DOHH2 (cell line): ENCODE results near the gene SETMAR.

Experiments used
- H3F3A ChIP-seq: fragments of 200-600 bp; sonication (generic), shearing (Covaris generic); 2 replicates; pipeline ENCODE4 v1.6.0; 2016; ENCODE audit warnings: antibody characterized with exemption, mild to moderate bottlenecking; ENCODE audit not compliant: control insufficient read depth, insufficient read depth
- H3K27ac ChIP-seq: fragments of 200-600 bp; sonication (generic); 2 replicates; pipeline ENCODE4 v1.5.1; 2014; ENCODE audit warnings: low read depth, mild to moderate bottlenecking, low read length, moderate library complexity
- H3K27me3 ChIP-seq: fragments of 200-600 bp; sonication (generic); 2 replicates; pipeline ENCODE4 v1.6.1; 2014; ENCODE audit warnings: mild to moderate bottlenecking, low read length, mixed read lengths; ENCODE audit not compliant: control insufficient read depth
- H3K36me3 ChIP-seq: fragments of 200-600 bp; sonication (generic); 2 replicates; pipeline ENCODE4 v1.6.1; 2014; ENCODE audit warnings: mild to moderate bottlenecking, low read length, moderate library complexity, mixed read lengths; ENCODE audit not compliant: control insufficient read depth
- H3K4me1 ChIP-seq: fragments of 200-600 bp; sonication (generic); 2 replicates; pipeline ENCODE4 v1.6.1; 2014; ENCODE audit warnings: mild to moderate bottlenecking, low read length, mixed read lengths; ENCODE audit not compliant: control insufficient read depth
- H3K4me2 ChIP-seq: fragments of 200-600 bp; sonication (generic); 2 replicates; pipeline ENCODE4 v1.6.0; 2014; ENCODE audit warnings: mild to moderate bottlenecking, low read length, moderate library complexity
- H3K4me3 ChIP-seq: fragments of 200-600 bp; sonication (generic); 2 replicates; pipeline ENCODE4 v1.5.1; 2014; ENCODE audit warnings: mild to moderate bottlenecking, low read length, mixed read lengths
- H3K79me2 ChIP-seq: fragments of 200-600 bp; sonication (generic); 2 replicates; pipeline ENCODE4 v1.6.1; 2014; ENCODE audit warnings: mild to moderate bottlenecking, low read length, mixed read lengths; ENCODE audit not compliant: control insufficient read depth
- H3K9me2 ChIP-seq: fragments of 200-600 bp; sonication (generic); replicated peaks from 2 replicates; pipeline ENCODE4 v1.6.1; 2014; ENCODE audit warnings: mild to moderate bottlenecking, low read length, mixed read lengths; ENCODE audit not compliant: control insufficient read depth
- H3K9me3 ChIP-seq: fragments of 200-600 bp; sonication (generic); 2 replicates; pipeline ENCODE4 v1.6.1; 2014; ENCODE audit warnings: antibody characterized with exemption, low read length, mixed read lengths; ENCODE audit not compliant: control insufficient read depth, insufficient read depth
- H4K20me1 ChIP-seq: fragments of 200-600 bp; sonication (generic); 2 replicates; pipeline ENCODE4 v1.6.0; 2014; ENCODE audit warnings: low read depth, mild to moderate bottlenecking, antibody characterized with exemption, low read length, moderate library complexity; ENCODE audit not compliant: control insufficient read depth, insufficient read depth
- CTCF ChIP-seq: fragments of 200-600 bp; sonication (generic); IDR thresholded peaks from one replicate; pipeline ENCODE4 v1.5.1; 2014; ENCODE audit warnings: antibody characterized with exemption, mild to moderate bottlenecking, low read depth, low read length; ENCODE audit not compliant: poor library complexity, severe bottlenecking
- EZH2phosphoT487 ChIP-seq: fragments of 200-600 bp; sonication (generic); IDR thresholded peaks from 2 replicates; pipeline ENCODE4 v1.6.1; 2017; ENCODE audit warnings: borderline replicate concordance, mild to moderate bottlenecking, antibody characterized with exemption, low read length, moderate library complexity, mixed read lengths

The SETMAR gene

GRCh38 chr3:4332574-4332973 lies 29.4 kb downstream of the SETMAR start:
- no peak overlapping the region for H3K4me3 ChIP-seq
- H3K79me2 ChIP-seq = no peaks in the 10 kb centered on the region
- no peaks in the 10 kb centered on the region for H3K27me3 ChIP-seq
- no peaks in the 10 kb centered on the region for H4K20me1 ChIP-seq
- TF ChIP-seq CTCF (no peak), EZH2phosphoT487 (no peak)
- H3K4me2 ChIP-seq = no peak overlapping the region
- no peaks in the 10 kb centered on the region for H3K4me1 ChIP-seq
- H3K9me3 ChIP-seq = 0 out of 2 replicates have a peak, but pooled peaks cover 5% of the 10 kb centered on the region
- H3K36me3 ChIP-seq = no peaks in the 10 kb centered on the region
- no peak overlapping the region for H3K27ac ChIP-seq
- H3F3A ChIP-seq = no peaks in the 10 kb centered on the region
- H3K9me2 ChIP-seq = no peaks in the 10 kb centered on the region

- no peak overlapping the region for H3K4me3 ChIP-seq
- H3K4me1 ChIP-seq = no peaks in the 10 kb centered on the region
- H3K79me2 ChIP-seq = no peaks in the 10 kb centered on the region
- no peaks in the 10 kb centered on the region for H3K9me2 ChIP-seq
- 0 out of 2 replicates have a peak, but pooled peaks cover 5% of the 10 kb centered on the region for H3K9me3 ChIP-seq
- H3K4me2 ChIP-seq = no peak overlapping the region
- H3F3A ChIP-seq = no peaks in the 10 kb centered on the region
- H3K27me3 ChIP-seq = no peaks in the 10 kb centered on the region
- H3K27ac ChIP-seq = no peak overlapping the region
- H4K20me1 ChIP-seq = no peaks in the 10 kb centered on the region
- H3K36me3 ChIP-seq = no peaks in the 10 kb centered on the region
- no peak for TF ChIP-seq CTCF
- TF ChIP-seq EZH2phosphoT487 = no peak
Observed at GRCh38 chr3:4332991-4333390, 29.8 kb downstream of the SETMAR start.

GRCh38 chr3:4334548-4334947 lies 31.4 kb downstream of the SETMAR start:
- H3K79me2 ChIP-seq = no peaks in the 10 kb centered on the region
- 0 out of 2 replicates have a peak, but pooled peaks cover 1% of the 10 kb centered on the region for H3K9me3 ChIP-seq
- H3K27ac ChIP-seq = no peak overlapping the region
- TF ChIP-seq EZH2phosphoT487 (no peak), CTCF (no peak)
- no peaks in the 10 kb centered on the region for H3K9me2 ChIP-seq
- H3K4me1 ChIP-seq = no peaks in the 10 kb centered on the region
- no peak overlapping the region for H3K4me3 ChIP-seq
- H3K36me3 ChIP-seq = no peaks in the 10 kb centered on the region
- no peak overlapping the region for H3K4me2 ChIP-seq
- H3K27me3 ChIP-seq = no peaks in the 10 kb centered on the region
- no peaks in the 10 kb centered on the region for H3F3A ChIP-seq
- H4K20me1 ChIP-seq = no peaks in the 10 kb centered on the region
